ENCODE measurements around the gene KMT2E.

The KMT2E gene

DNA sequence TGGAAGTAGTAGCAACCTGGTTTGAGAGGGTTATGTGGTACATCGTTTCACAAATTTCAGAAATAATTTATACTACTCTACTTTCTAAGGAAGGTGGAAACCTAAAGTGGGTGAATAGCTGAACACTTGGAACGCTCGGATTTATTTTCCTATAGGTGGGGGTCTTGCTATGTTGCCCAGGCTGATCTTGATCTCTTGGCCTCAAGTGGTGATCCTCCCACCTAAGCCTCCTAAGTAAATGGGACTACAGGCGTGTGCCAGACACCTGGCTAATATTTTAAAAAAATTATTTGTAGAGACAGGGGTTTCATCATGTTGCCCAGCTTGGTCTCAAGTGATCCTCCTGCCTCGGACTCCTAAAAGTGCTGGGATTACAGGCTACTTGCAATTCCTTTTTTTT is 6.7 kb upstream of the KMT2E start:
- no peak for DNase-seq (ENCODE audit: low spot score)

DNA sequence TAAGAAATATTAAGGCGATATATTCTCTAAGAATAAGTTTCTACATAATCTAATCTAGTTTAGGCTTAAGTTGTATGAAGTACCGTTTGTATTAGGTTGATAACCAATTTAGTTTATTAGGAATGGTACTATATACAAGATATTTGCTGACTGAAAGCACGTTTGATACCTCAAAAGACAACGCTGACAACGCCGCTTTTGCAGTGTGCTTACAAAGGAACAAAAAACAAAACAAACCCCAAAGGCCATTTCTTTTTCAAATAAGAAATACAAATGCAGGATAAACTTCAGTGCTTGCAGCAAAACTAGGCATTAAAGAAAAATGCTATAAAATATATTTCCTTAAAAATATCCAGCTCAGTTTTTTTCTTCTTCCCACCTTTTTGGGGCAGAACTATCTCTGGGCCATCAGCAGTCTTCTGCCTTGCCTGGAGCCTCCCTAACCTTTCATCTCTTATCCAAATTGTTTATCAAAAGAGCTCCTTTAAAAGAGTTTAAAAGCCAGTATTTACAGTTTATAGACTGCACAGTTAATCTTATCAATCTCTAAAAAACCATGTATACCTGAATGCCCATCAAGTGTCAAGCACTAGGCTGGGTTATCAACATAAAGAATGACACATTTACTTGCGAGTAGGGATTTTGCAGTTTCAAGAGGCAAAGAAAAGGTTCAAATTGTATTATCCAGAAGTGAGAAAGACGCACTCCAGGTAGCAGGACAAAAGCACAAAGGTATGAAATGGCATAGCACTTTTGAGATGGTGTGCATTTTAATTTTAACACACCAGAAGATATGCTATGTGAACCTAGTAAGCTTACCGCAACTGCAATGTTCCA is 4.1 kb upstream of the KMT2E start:
- no peak for DNase-seq (ENCODE audit: low spot score)

DNA sequence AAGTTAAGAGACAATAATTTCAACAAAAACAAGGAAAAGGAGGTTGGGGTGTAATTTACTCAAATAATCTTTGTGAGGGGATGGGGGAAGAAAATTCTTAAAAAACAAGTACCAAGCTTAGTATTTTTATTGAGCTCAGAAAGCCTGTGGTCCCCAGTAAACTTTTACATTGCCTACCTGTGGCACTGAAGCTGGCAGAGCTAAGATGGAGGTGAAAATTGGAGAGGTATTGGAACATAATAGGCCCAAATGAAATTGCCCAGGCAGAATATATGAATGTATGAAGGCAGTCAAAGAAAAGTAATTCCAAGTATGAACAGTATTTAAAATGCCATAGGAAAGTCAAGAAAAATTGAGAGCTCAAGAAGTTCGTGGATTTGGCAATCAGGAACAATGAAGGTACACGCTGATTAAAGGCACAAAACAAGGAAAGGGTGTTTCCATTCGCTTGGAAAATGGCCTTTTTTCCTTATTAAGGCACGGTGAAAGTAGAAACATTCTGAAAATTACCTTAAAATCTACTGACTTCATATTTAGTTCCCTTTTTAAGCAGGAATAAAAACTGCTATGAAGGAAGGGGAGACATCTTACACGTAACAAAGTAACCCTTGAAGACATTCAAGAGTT is 3.4 kb upstream of the KMT2E start:
- DNase-seq (ENCODE audit: low spot score) = no peak

DNA sequence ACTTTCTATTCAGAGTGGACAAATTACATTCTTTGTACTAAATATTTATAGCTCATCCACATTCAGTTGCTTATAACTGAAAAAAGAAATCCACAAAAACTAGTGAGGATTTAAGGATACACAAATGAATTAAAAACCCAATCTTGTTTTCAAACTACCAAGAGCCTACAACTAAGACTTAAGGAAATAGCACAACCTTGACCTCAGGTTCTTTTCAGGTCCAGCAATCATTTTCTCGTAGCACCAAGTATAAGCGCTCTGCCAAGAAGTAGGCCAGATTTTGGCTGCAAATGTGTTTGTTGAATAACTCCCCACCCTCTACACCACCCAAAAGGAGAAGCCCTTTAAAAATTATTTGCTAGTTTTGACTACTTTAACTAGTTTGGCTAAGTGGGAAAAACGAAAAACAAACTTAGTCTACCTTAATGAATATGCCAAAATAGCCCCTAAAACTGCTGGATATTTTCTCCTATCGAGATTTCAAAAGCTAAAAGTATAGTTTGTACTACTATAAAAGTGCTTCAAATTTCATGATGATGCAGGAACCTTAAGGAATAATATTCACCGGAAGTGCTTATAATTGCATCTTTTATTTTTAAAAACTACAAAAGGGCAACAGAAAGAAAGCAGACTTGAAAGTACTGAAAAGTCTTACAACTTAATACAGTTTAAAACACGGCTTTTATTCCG is 2.7 kb upstream of the KMT2E start:
- no peak for DNase-seq (ENCODE audit: low spot score)

DNA sequence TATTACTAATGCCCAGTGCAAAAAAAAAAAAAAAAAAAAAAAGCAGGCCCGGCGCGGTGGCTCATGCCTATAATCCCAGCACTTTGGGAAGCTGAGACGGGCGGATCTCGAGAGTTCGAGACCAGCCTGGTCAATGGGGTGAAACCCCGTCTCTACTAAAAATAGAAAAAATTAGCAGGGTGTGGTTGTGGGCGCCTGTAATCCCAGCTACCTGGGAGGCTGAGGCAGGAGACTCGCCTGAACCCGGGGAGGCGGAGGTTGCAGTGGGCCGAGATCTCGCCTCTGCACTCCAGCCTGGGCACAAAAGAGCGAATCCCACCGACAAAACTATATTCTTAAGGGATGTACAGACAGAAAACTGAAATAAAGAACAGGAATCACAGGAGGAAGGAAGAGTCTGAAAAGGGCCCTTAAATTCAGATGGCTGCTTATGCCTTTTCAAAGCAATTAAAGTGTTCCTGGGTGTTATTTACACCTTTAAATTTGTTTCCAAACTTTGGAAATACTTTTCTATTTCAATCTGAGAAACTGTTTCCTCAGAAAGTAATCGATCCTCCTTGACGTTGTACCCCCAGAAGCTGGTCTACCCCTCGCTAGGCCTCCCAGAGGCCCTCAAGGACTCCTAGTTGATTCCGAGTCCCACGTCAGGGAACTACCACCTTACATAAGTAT is 2.0 kb upstream of the KMT2E start:
- no peak for DNase-seq (ENCODE audit: low spot score)

DNA sequence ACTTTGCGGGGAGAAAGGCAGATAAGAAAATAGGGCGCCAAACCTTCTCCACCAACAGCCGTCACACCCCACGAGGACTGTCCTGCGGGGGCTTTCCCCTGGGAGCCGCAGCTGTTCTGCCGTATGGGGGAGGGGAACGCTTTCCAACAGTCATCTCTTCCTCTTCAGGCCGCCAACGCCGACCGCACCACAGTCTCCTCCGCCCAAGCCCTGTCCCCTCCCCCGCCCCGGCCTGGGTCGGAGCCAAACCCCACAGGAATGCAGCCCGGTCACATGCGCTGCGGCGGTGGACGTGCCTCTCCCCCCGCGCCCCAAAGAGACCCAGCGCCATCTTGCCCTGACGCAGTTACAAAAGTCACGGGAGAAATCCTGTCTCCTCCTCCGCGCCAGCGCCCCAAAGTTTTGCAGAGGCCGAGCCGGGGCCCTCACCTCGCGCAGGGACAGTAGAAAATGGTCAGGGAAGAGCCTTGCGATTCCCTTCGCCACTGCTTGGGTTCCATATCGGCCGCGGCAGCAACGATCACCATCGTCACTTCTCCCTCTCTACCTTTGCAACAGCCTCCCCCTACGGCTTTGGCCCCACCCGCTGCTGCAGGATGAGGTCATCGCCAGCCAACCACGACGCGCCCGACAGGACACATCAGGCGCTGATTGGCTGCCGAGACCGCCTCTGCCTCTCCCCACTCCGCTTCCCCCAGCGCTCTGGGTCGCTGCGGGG is 1.3 kb upstream of the KMT2E start:
- DNase-seq (ENCODE audit: low spot score) = peak; percentile 99

DNA sequence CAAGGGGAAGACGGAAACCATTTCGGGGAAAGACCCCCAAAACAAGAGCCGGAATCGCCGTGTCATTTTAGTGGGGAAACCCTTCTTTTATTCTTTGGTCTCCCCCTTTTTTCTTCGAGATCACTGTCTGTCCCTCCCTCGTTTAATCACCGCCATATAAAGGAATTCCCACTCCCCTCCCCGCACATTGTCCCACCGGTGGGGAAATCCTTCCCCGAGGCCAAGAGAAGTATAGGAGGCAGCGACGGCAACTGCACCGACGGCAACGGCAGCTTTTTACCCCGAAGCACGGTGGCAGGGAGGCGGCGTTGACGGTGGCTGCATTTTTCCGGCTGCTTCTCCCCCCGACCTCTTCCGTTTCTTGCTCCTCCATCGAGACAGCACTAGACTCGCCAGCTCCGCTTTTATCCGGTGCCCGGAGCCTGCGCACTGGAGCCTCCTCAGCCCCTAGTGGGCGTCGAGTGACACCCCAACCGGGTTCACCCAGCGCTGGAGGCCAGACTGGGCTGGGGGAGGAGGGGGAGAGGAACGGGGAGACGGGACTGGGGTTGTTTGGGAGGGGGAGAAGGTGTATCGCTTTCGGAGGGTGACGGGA is 687 bp upstream of the KMT2E start:
- DNase-seq (ENCODE audit: low spot score) = peak; percentile 81

DNA sequence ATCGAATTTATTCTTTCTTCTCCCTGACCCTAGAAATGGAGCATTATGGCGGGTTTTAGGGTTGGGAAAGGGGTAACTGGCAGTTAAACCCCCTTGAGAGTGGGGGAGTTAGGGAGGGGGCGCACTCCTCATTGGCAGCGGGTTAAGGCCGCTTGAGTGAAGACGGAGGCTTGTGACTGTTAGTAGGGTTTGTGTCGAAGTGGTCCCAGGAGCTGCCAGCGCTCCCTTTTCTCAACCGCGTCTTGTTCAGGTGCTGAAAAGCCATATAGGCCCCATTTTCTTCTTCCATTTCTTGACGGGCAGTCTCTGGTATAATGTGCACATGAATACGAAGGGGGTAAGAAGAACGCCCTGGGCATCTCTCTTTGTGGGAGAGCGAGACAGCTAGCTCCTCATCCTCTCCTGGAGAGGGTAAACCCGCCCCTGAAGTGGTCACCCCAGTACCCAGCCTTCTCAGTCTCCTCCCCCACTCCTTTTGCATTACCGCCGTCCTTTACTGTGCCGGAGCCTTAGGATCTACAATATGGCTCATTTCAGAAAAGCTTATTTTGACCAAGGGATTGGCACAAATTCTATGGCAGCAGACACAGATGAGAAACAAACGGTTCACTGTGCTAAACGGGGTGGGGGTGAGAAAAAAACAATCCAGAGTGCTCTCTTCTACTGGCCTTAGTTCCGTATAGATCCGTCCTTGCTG is 836 bp downstream of the KMT2E start:
- peak; percentile 52 for DNase-seq (ENCODE audit: low spot score)

DNA sequence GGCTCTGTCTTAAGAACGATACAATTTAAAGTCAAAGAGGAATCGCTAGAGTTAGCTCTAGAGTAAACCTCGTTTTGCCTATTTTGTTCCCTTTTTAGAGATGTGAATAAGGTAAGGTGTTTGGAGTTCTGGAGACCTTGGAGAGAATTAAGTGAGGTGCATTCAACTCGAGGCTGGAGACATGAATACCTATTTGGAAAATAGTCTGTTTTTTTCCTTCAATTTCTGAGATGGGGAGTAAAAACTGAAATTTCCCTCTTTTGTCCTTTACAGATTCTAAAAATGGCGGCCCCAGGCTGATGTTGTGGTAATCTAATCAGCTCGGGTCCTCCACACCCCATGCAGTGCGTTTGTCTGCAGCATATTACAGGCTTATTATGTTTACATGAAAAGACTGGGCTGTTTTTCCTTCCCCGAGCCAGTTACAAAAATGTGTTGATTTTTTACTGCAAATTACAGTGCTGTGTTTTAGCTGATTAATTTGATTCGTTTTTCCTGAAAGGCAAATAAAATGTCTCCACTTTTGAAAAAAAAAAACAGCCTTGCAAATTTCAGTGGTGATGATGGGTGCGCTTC is 1.5 kb downstream of the KMT2E start:
- peak; percentile 29 for DNase-seq (ENCODE audit: low spot score)

DNA sequence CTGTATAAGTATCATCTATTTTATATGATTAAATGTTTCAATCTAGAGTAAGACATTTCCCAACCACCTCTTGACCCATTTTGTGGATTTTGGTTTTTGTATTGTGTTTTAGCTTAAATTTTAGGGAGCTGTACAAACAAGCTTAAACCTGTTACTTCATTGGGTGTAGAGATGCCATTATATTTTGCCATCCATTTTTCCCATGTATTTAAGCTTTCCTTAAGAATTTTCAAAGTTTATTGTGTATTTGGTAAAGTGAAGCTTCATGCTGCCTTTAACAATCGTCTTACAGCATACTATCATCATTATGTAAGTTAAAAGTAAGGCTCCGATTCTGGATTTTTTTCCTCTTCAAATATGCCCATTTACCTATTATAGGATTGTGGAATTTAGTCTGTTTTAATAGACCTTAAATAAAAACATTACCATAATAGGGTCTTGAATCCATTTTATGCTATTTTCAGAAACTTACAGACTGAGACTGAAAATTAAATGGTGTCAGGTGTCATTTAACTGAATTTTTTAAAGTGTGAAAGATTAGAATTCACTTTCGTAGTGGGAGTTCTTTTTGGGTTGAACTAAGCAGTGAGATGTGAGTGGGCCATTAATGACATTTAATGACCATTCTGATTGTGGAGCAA is 2.2 kb downstream of the KMT2E start:
- DNase-seq (ENCODE audit: low spot score) = no peak

DNA sequence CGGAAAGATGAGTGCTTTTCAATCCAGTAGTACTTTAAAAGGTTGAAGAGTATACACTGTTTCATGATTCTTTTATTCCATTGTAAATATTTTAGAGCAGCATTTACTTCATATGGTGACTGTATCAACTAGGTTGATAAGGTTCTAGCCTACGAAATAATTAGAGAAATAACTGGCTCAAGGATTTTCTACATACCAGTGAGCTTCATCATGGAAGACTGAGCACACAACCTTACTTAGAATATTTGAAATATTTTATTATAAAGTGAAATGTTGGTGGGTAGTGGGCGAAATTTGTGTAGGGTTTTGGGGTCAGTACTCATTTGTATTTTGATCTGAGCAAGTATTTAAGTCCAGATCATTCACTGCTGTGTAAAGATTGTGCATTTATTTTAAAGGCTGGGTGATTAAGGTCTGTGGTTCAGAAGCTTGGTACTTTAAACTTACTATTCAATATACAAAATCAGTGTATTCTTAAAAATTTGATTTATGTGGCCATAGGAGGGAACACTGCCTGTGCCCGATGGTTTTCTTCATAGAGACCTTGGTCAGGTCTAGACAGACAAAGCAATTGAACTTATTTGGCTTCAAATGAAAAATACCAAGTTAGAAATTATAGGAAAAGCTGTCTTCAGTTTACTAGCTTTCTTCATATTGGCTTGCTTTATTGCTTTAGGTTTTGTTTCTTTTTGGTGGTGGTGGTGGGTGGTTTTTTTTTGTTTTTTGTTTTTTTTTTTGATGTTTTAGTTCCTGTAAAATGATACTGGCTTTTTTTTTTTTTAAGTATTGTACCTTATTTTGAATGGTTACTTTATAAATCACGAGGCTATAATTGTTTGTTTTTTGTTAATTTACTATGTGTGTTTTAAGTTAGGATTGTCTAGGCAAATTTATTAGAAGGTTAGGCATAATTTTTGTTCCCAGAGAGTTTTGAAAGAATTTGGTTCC is 3.0 kb downstream of the KMT2E start:
- no peak for DNase-seq (ENCODE audit: low spot score)

DNA sequence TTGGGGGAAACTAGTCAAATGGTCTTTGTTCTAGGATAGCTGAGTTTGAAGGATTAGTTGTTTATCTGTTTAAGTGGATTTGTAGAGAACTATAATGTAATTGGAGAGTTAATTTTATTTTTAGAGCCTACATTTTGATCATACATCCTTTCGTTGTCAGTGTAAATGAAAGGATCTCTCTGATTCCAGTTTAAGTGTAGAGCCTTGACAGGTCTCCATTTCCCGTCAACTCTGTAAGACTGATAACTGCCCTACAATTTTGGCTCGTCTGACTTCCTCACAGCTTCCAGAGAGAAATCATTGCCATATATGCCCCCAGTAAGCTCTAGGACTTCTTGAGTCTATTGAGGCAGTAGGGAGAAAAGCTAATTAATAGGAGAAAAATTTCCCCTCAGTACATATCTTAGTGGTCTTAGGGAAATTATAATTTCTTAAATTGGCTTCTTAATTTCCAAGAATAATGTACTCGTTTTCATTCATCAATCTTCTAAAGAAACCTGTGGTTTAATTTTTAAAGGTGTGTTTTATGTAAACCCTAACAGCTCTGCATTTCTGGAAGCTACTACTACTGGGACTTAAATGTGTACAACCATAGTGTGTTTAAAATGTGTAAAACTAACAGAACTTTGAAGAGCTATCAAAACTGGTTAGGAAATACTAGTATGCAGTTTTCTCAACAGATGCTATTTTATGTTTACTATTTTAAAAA is 3.8 kb downstream of the KMT2E start:
- no peak for DNase-seq (ENCODE audit: low spot score)

DNA sequence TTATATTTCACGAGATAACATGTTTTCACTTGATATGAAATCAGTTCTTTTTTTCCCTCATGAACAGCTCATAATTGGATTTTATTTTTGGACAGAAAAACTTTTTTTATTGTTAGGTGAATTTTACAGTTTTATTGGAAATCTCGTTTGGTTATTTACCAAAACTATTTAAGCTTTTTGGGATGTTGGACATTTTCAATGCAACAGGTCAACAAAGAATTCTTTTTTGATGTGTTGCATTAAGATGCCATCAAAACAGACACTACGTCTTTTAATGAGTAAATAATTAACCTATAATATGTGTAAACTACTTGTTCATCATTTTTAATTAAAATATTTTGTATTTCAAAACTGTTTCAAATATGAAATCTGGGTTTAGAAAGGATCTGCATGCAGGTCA is 5.3 kb downstream of the KMT2E start:
- DNase-seq (ENCODE audit: low spot score) = no peak

DNA sequence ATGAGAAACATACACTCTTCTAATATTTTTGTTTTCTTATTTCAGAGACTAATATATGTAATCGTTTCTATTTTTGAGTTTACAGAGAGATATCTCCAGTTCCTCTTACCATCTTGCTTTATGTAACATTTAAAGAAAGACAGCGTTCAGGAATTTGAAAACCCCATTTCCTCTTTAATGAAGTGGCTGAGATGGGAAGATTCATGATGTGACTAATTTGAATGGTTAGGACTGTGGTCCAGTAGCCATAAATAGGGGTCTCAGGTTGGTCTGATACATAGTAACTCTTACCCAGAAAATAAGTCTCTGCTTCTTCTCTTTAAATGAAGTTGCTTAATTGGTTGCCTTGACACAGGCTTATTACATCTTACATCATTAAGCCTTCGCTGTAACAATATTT is 6.9 kb downstream of the KMT2E start:
- DNase-seq (ENCODE audit: low spot score) = no peak

DNA sequence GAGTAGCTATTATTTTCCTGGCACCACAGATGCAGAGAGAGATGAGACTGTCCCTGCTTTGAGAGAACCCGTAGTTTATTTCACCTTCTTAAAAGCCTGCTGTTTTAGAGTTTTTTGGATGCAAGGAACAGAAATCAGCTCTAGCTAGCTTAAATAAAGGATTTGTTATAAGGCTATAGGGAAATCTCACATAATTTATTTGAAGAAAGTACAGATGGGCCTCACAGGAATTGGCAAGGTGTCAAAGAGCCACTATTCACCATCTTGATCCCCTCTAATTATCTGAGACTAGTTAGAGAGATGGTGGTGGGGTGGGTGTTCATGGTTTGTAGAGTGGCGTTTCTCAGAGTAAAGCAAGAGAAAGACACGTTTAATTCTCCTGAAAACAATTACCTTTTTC is 7.3 kb downstream of the KMT2E start:
- DNase-seq (ENCODE audit: low spot score) = no peak

DNA sequence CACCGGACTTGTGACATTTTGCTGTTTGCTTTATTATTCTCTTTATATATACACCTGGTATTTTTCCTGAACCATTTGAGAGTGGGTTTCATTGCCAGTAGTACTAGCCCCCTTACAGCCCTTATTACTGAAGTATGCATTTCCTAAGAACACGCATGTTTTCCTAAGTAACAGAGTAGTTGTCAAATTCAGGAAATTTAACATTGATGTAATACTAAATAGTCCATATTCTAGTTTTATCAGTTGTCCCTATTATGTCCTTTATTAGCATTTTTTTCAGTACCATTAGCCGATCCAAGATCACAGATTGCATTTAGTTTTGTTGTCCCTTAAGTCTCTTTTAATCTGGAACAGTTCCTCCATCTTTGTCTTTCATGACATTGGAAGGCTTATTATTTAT is 8.0 kb downstream of the KMT2E start:
- no peak for DNase-seq (ENCODE audit: low spot score)

DNA sequence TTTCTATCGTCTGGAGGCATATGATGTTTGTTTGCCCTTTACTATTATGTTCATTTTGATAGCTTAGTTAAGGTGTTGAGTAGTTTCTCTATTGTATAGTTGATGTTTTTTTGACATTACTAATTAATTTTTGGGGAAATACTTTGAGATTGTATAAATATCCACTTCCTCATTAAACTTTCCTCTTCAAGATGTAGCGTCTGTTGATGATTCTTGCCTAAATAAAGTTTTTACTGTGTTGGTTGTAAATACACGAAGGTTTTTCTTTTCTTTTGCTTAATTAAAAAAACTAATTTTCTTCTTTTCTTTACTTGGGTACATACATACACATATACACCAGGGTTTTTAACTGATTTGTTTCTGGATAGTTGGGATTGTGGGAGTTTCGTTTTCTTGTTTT is 8.5 kb downstream of the KMT2E start:
- no peak for DNase-seq (ENCODE audit: low spot score)

DNA sequence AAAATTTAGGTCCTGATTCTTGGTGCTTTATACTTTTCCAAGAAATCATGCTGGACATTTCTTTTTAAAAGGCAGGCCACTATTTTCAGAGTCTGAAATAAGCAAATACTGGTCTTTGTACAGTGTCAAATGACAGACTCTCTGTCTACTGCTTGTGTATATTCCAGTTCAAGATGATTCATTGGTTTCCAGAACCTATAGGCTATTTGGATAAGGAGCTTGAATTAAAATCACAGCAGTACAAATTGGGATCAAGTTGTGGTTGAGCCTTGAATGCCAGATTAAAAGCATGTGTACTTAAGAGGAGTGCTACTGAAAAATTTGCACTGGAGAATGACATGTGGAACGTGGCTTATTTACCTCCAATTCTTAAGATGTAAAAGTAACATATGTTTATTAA is 10.7 kb downstream of the KMT2E start:
- DNase-seq (ENCODE audit: low spot score) = no peak

Data from iPS-NIHi11 (cell line).